ENCODE results near the gene TEX264. TPM values are rescaled to one million over a fixed set of nuclear protein-coding genes. Genes with fewer than 3 reads are reported as not detected.

TEX264 gene
- total RNA-seq, 4 donors from 2014 or later: 74.3 to 135 (median 122) TPM

- no peaks in the 10 kb centered on the region for H3K9me3 ChIP-seq
- no peak overlapping the region for H3K27ac ChIP-seq
- 71 to 75% methylated on average over 3 of the region's 4 CpGs for WGBS, 2 donors
- intact Hi-C loops (cut with DNase I): no loop called here
- no peak overlapping the region for H3K4me3 ChIP-seq (replicated peaks in 1 of 3)
- TF ChIP-seq POLR2A (IDR thresholded peaks at IDR 0.05): no peak
- TF ChIP-seq, protein P1, sequence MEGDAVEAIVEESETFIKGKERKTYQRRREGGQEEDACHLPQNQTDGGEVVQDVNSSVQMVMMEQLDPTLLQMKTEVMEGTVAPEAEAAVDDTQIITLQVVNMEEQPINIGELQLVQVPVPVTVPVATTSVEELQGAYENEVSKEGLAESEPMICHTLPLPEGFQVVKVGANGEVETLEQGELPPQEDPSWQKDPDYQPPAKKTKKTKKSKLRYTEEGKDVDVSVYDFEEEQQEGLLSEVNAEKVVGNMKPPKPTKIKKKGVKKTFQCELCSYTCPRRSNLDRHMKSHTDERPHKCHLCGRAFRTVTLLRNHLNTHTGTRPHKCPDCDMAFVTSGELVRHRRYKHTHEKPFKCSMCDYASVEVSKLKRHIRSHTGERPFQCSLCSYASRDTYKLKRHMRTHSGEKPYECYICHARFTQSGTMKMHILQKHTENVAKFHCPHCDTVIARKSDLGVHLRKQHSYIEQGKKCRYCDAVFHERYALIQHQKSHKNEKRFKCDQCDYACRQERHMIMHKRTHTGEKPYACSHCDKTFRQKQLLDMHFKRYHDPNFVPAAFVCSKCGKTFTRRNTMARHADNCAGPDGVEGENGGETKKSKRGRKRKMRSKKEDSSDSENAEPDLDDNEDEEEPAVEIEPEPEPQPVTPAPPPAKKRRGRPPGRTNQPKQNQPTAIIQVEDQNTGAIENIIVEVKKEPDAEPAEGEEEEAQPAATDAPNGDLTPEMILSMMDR (IDR thresholded peaks at IDR 0.05): no peak
- DNase-seq: no peak
- H3K36me3 ChIP-seq: no peaks in the 10 kb centered on the region
- peaks cover 4 to 9% of the 10 kb centered on the region in 2 donors for H3K4me1 ChIP-seq
- no peaks in the 10 kb centered on the region for H3K27me3 ChIP-seq
These were observed 38.6 kb downstream of the TEX264 start for GRCh38 chr3:51709675-51710074.

- no peaks in the 10 kb centered on the region for H3K36me3 ChIP-seq
- H3K4me1 ChIP-seq: peaks cover 4 to 9% of the 10 kb centered on the region in 2 donors
- WGBS, 2 donors: 62 to 88% methylated on average over 7 to 9 of the region's 10 CpGs
- intact Hi-C loops (cut with DNase I): no loop called here
- H3K27ac ChIP-seq: no peak overlapping the region
- no peaks in the 10 kb centered on the region for H3K27me3 ChIP-seq
- DNase-seq: no peak
- TF ChIP-seq, protein P1 (IDR thresholded peaks at IDR 0.05): no peak
- no peak for TF ChIP-seq POLR2A (IDR thresholded peaks at IDR 0.05)
- H3K4me3 ChIP-seq (replicated peaks in 1 of 3): no peak overlapping the region
- no peaks in the 10 kb centered on the region for H3K9me3 ChIP-seq
These were observed 39.7 kb downstream of the TEX264 start for GRCh38 chr3:51710631-51711351.

DNA sequence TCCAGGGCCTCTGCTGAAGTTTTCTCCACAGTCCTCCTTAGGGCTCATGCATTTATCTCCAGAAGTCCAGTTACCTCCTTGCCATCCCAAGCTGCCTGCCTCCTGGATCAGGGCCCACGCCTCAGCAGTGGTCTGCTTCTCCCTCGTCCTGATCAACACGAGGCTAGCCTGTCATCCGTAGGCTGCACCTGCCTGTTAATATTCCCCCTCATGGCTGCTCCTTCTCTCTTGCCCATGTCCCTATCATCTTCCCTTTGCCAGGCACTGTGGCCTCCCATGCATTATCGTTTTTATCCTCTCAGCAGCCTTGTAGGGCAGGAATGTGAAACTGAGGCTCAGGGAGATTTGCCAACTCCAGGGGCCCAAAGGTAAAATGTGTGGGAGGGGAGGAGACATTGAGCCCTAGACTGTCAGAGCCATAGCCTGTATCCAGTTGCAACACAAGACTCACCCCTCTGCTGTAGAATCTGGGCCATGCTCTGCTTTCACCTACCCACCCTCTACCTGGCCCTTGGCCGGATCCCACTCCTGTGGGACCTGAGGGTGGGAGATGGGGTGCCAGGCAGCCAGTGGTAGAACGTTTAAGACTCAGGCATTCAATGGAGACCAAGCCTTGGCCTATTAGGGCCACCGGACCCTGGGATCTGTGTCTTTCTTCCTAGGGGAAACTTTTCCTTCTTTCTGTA lies 40.4 kb downstream of the TEX264 start:
- Histone ChIP-seq H3K27ac (no peak overlapping the region), H3K4me1 (peaks cover 4 to 8% of the 10 kb centered on the region in 2 donors), H3K4me3 (replicated peaks in 1 of 3) (no peak overlapping the region), H3K36me3 (no peaks in the 10 kb centered on the region), H3K27me3 (no peaks in the 10 kb centered on the region), H3K9me3 (no peaks in the 10 kb centered on the region)
- intact Hi-C loops (cut with DNase I): no loop called here
- WGBS, 2 donors: 83 to 88% methylated on average over 8 of the region's 8 CpGs
- TF ChIP-seq POLR2A (IDR thresholded peaks at IDR 0.05): no peak
- TF ChIP-seq, protein P1 (IDR thresholded peaks at IDR 0.05): no peak
- no peak for DNase-seq

DNA sequence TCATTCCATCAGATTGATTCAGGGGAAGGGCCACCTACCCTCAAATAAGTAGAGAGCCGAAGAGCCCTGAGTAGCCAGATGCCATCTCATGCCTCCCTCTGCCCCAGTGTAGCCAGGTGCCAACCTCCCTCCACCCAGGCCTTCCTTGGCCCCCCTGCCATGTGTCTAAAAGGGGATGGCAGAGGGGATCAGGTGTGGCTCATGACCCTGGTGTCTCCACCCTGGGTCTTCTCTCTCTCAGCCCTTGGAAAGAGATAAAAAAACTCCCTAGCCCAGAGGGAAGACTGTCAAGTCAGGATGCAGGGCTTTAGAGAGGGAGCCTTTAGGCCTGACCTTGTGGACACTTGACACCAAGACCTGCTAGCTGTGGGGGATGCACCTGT lies 41.0 kb downstream of the TEX264 start:
- no peaks in the 10 kb centered on the region for H3K9me3 ChIP-seq
- H3K27me3 ChIP-seq: no peaks in the 10 kb centered on the region
- no peak overlapping the region for H3K27ac ChIP-seq
- H3K4me1 ChIP-seq: peaks cover 3% of the 10 kb centered on the region in 2 donors
- no peak for TF ChIP-seq POLR2A (IDR thresholded peaks at IDR 0.05)
- TF ChIP-seq, protein P1 (IDR thresholded peaks at IDR 0.05): no peak
- no peaks in the 10 kb centered on the region for H3K36me3 ChIP-seq
- 70 to 100% methylated on average over 1 of the region's 1 CpG for WGBS, 2 donors
- H3K4me3 ChIP-seq (replicated peaks in 1 of 3): no peak overlapping the region
- intact Hi-C loops (cut with DNase I): no loop called here
- no peak for DNase-seq

DNA sequence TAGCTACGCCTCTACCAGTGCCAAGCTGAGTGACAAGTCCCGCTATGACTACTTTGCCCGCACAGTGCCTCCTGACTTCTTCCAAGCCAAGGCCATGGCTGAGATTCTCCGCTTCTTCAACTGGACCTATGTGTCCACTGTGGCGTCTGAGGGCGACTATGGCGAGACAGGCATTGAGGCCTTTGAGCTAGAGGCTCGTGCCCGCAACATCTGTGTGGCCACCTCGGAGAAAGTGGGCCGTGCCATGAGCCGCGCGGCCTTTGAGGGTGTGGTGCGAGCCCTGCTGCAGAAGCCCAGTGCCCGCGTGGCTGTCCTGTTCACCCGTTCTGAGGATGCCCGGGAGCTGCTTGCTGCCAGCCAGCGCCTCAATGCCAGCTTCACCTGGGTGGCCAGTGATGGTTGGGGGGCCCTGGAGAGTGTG lies 41.5 kb downstream of the TEX264 start:
- Histone ChIP-seq H3K27me3 (no peaks in the 10 kb centered on the region), H3K9me3 (no peaks in the 10 kb centered on the region), H3K27ac (no peak overlapping the region), H3K4me3 (replicated peaks in 1 of 3) (no peak overlapping the region), H3K36me3 (no peaks in the 10 kb centered on the region), H3K4me1 (no peaks in the 10 kb centered on the region)
- intact Hi-C loops (cut with DNase I): no loop called here
- TF ChIP-seq POLR2A (IDR thresholded peaks at IDR 0.05): no peak
- TF ChIP-seq, protein P1 (IDR thresholded peaks at IDR 0.05): no peak
- 91 to 93% methylated on average over 8 to 18 of the region's 20 CpGs for WGBS, 2 donors
- no peak for DNase-seq
